GM10266 (cell line): ENCODE results near the gene RAD9A.

ENCODE experiments used
- DNase-seq: peaks from one replicate; pipeline ENCODE4 v3.0.0; 2012; ENCODE audit errors: extremely low spot score
- TF ChIP-seq, protein P1 (sequence below): IDR thresholded peaks from 2 replicates; pipeline ENCODE4 v1.5.1; 2012; ENCODE audit warnings: mild to moderate bottlenecking, low read depth; ENCODE audit not compliant: control insufficient read depth, insufficient read depth; ENCODE audit errors: missing control alignments

Gene RAD9A

GRCh38 chr11:67416416-67417335 is 24.9 kb downstream of the RAD9A start:
- DNase-seq, result no peak
- TF ChIP-seq, protein P1, sequence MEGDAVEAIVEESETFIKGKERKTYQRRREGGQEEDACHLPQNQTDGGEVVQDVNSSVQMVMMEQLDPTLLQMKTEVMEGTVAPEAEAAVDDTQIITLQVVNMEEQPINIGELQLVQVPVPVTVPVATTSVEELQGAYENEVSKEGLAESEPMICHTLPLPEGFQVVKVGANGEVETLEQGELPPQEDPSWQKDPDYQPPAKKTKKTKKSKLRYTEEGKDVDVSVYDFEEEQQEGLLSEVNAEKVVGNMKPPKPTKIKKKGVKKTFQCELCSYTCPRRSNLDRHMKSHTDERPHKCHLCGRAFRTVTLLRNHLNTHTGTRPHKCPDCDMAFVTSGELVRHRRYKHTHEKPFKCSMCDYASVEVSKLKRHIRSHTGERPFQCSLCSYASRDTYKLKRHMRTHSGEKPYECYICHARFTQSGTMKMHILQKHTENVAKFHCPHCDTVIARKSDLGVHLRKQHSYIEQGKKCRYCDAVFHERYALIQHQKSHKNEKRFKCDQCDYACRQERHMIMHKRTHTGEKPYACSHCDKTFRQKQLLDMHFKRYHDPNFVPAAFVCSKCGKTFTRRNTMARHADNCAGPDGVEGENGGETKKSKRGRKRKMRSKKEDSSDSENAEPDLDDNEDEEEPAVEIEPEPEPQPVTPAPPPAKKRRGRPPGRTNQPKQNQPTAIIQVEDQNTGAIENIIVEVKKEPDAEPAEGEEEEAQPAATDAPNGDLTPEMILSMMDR, result no peak

- no peak for DNase-seq
- TF ChIP-seq, protein P1, result no peak
Measured at GRCh38 chr11:67417425-67417824, 25.6 kb downstream of the RAD9A start.

- TF ChIP-seq, protein P1, result no peak
- DNase-seq, result no peak
Measured at GRCh38 chr11:67418476-67419281, 26.9 kb downstream of the RAD9A start.

- no peak for DNase-seq
- TF ChIP-seq, protein P1, result no peak
Measured at GRCh38 chr11:67419325-67420049, 27.7 kb downstream of the RAD9A start.

GRCh38 chr11:67420147-67420645 is 28.4 kb downstream of the RAD9A start:
- TF ChIP-seq, protein P1, result no peak
- DNase-seq, result no peak

DNA sequence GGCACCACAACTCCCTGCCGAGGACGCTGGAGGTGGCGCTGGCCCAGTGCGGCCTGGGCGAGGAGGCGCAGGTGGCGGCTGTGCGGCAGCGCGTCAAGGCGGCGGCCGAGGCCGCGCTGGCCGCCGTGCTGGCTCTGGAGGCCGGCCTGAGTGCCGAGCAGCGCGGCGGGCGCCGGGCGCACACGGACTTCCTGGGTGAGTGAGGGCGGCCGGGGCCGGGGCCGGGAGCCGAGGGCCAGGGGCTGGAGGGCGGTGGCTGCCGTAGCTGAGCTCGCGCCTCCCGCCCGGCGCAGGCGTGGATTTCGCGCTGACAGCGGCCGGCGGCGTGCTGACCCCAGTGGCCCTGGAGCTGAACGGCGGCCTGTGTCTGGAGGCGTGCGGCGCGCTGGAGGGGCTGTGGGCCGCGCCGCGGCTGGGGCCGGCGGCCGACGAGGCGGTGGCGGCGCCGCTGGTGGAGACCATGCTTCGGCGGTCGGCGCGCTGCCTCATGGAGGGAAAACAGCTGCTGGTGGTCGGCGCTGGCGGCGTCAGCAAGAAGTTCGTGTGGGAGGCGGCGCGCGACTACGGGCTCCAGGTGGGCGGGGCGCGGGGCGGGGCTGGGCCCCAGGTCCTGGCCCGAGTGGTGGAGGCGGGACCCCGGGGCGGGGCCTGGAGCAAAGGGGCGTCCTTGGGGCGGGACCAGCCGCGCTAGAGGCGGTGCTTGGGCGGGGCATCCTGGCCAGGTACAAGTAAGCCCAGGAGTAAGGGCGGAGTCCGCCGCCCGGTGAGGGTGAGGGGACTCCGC is 29.1 kb downstream of the RAD9A start:
- TF ChIP-seq, protein P1, result no peak
- DNase-seq, result peak; percentile 100
